CD14-positive monocyte (primary cell): ENCODE data around the gene RAN. TPM values are rescaled to one million over a fixed set of nuclear protein-coding genes. Genes with fewer than 3 reads are reported as not detected.
A peak's percentile ranks its signal among the peaks of the same experiment; 100 is the strongest.

ENCODE experiments used
- DNase-seq, 3 donors: peaks; one replicate each; pipeline ENCODE4 v3.0.0-alpha.2; 2011 to 2022
- H2AFZ ChIP-seq: 2 replicates; pipeline ENCODE4 v1.6.0; 2012; ENCODE audit warnings: mild to moderate bottlenecking, low read depth, low read length, inconsistent platforms; ENCODE audit not compliant: insufficient read depth, poor library complexity, severe bottlenecking
- H3K27ac ChIP-seq, 2 donors: 1 replicate in 1 of 2; 2 replicates in 1 of 2; pipeline ENCODE4 v1.5.1; 2012 to 2013; ENCODE audit warnings: low read length in 2 of 2, control low read depth in 1 of 2, inconsistent platforms in 1 of 2, low read depth in 1 of 2, mild to moderate bottlenecking in 1 of 2
- H3K27me3 ChIP-seq, 2 donors: one replicate each; pipeline versions ENCODE4 v1.6.0 to v1.6.1; 2011 to 2013; ENCODE audit warnings: low read length in 2 of 2; ENCODE audit not compliant: control insufficient read depth in 2 of 2, insufficient read depth in 2 of 2
- H3K36me3 ChIP-seq, 2 donors: replicated peaks in 1 of 2; 1 replicate in 1 of 2; 2 replicates in 1 of 2; pipeline versions ENCODE4 v1.5.1 to v1.6.1; 2012 to 2013; ENCODE audit warnings: low read length in 2 of 2, control low read depth in 1 of 2, inconsistent platforms in 1 of 2, mild to moderate bottlenecking in 1 of 2; ENCODE audit not compliant: insufficient read depth in 2 of 2, control insufficient read depth in 1 of 2
- H3K4me1 ChIP-seq, 2 donors: 1 replicate in 1 of 2; 2 replicates in 1 of 2; pipeline versions ENCODE4 v1.5.1 to v1.6.1; 2012 to 2013; ENCODE audit warnings: low read length in 2 of 2, control low read depth in 1 of 2, inconsistent platforms in 1 of 2, mild to moderate bottlenecking in 1 of 2, moderate library complexity in 1 of 2; ENCODE audit not compliant: insufficient read depth in 2 of 2, control insufficient read depth in 1 of 2
- H3K4me2 ChIP-seq: replicated peaks from 2 replicates; pipeline ENCODE3; 2012; ENCODE audit warnings: low read length, moderate library complexity, mild to moderate bottlenecking; ENCODE audit not compliant: poor library complexity, severe bottlenecking; ENCODE audit errors: extremely low read depth
- H3K4me3 ChIP-seq, 3 experiments: fragments of 200-600 bp in 1 of 3; sonication (generic) in 1 of 3; replicated peaks in 1 of 3; 1 replicate in 2 of 3; 2 replicates in 1 of 3; pipeline ENCODE4 v1.5.1; 2011 to 2013; ENCODE audit warnings: low read length in 3 of 3, mild to moderate bottlenecking in 3 of 3, control low read depth in 2 of 3, low read depth in 2 of 3, inconsistent platforms in 1 of 3, moderate library complexity in 1 of 3
- H3K79me2 ChIP-seq: 2 replicates; pipeline ENCODE4 v1.6.0; 2012; ENCODE audit warnings: mild to moderate bottlenecking, control low read depth, inconsistent platforms, low read length, moderate library complexity; ENCODE audit not compliant: insufficient read depth
- H3K9ac ChIP-seq: 2 replicates; pipeline ENCODE4 v1.6.0; 2017; ENCODE audit warnings: low read length, mild to moderate bottlenecking; ENCODE audit not compliant: insufficient read depth, poor library complexity, severe bottlenecking
- H3K9me3 ChIP-seq, 2 donors: replicated peaks in 1 of 2; 1 replicate in 1 of 2; 2 replicates in 1 of 2; pipeline versions ENCODE4 v1.5.1 to v1.6.1; 2012 to 2013; ENCODE audit warnings: low read length in 2 of 2, control low read depth in 1 of 2; ENCODE audit not compliant: control insufficient read depth in 1 of 2, insufficient read depth in 1 of 2
- H4K20me1 ChIP-seq: 2 replicates; pipeline ENCODE4 v1.6.0; 2012; ENCODE audit warnings: mild to moderate bottlenecking, low read length, control low read depth, moderate library complexity; ENCODE audit not compliant: insufficient read depth
- H3K27ac Mint-ChIP-seq, 7 donors: one replicate each; pipeline ENCODE4 v1.8.0; 2020; ENCODE audit warnings: mild to moderate bottlenecking in 7 of 7, mixed read lengths in 7 of 7, moderate library complexity in 6 of 7, inconsistent platforms in 2 of 7
- H3K27me3 Mint-ChIP-seq, 3 donors: one replicate each; pipeline ENCODE4 v1.8.0; 2021 to 2022; ENCODE audit warnings: low read depth in 3 of 3, mild to moderate bottlenecking in 3 of 3, mixed read lengths in 3 of 3, moderate library complexity in 3 of 3, inconsistent platforms in 1 of 3
- H3K36me3 Mint-ChIP-seq, 2 donors: one replicate each; pipeline ENCODE4 v1.8.0; 2020; ENCODE audit warnings: mixed read lengths in 2 of 2, inconsistent platforms in 1 of 2, mild to moderate bottlenecking in 1 of 2
- H3K4me1 Mint-ChIP-seq: one replicate; pipeline ENCODE4 v1.8.0; 2020; ENCODE audit warnings: mild to moderate bottlenecking, mixed read lengths
- H3K4me3 Mint-ChIP-seq, 2 donors: one replicate each; pipeline ENCODE4 v1.8.0; 2020; ENCODE audit warnings: mild to moderate bottlenecking in 2 of 2, mixed read lengths in 2 of 2, moderate library complexity in 1 of 2
- H3K9me3 Mint-ChIP-seq, 7 donors: one replicate each; pipeline ENCODE4 v1.8.0; 2020 to 2022; ENCODE audit warnings: mixed read lengths in 7 of 7, mild to moderate bottlenecking in 6 of 7, moderate library complexity in 6 of 7, inconsistent platforms in 2 of 7
- WGBS: methylation state at CpG from one replicate; pipeline ENCODE4 v1.1.5; 2013; ENCODE audit warnings: missing lambda C conversion rate; ENCODE audit not compliant: insufficient coverage; 5-methylcytosine and 5-hydroxymethylcytosine counted together
- intact Hi-C, 2 donors: fragments of 100-400 bp; cut with micrococcal nuclease; formaldehyde crosslinking; loops; one replicate each; pipeline versions ENCODE4 v1.15.0 to v1.15.1; 2023
- polyA plus RNA-seq, 3 donors: library from polyadenylated mRNA; depleted of rRNA in 1 of 3; unstranded in 2 of 3; stranded (reverse) in 1 of 3; fragments of 300-500 nt in 2 of 3; fragments of >200 nt in 1 of 3; fragmentation: Illumina TruSeq in 2 of 3; gene quantifications; 1 replicate in 2 of 3; 2 replicates in 1 of 3; pipeline ENCODE4 v1.2.3, GENCODE V29; 2012 to 2021
- TF ChIP-seq, protein P1 (sequence below): fragments of 200-600 bp; IDR thresholded peaks from one replicate; pipeline ENCODE4 v1.8.0; 2022; ENCODE audit warnings: antibody characterized with exemption, mild to moderate bottlenecking

RAN gene
- polyA plus RNA-seq, 3 donors, result 197 to 443 (median 366) TPM

GRCh38 chr12:130879212-130879686, 7.4 kb downstream of the RAN start:
- peak overlapping the region in 3 of 7 donors; percentile 15 to 38 (median 32) for H3K27ac Mint-ChIP-seq
- H3K4me3 Mint-ChIP-seq, result peak overlapping the region in 1 of 2 donors; percentile 65
- Histone ChIP-seq H3K27me3 (no peaks in the 10 kb centered on the region), H3K36me3 (peaks cover 29 to 35% of the 10 kb centered on the region in 2 donors), H3K4me1 (peaks cover 4 to 6% of the 10 kb centered on the region in 2 donors), H3K79me2 (peaks cover 8% of the 10 kb centered on the region), H3K4me2 (no peak overlapping the region), H3K27ac (no peak overlapping the region), H2AFZ (no peak overlapping the region), H3K9me3 (no peaks in the 10 kb centered on the region), H4K20me1 (peaks cover 17% of the 10 kb centered on the region), H3K9ac (no peak overlapping the region), H3K4me3 (no peak overlapping the region)
- peaks cover 0 to 2% (median 0%) of the 10 kb centered on the region in 7 donors for H3K9me3 Mint-ChIP-seq
- peaks cover 33 to 34% of the 10 kb centered on the region in 2 donors for H3K36me3 Mint-ChIP-seq
- TF ChIP-seq, protein P1, sequence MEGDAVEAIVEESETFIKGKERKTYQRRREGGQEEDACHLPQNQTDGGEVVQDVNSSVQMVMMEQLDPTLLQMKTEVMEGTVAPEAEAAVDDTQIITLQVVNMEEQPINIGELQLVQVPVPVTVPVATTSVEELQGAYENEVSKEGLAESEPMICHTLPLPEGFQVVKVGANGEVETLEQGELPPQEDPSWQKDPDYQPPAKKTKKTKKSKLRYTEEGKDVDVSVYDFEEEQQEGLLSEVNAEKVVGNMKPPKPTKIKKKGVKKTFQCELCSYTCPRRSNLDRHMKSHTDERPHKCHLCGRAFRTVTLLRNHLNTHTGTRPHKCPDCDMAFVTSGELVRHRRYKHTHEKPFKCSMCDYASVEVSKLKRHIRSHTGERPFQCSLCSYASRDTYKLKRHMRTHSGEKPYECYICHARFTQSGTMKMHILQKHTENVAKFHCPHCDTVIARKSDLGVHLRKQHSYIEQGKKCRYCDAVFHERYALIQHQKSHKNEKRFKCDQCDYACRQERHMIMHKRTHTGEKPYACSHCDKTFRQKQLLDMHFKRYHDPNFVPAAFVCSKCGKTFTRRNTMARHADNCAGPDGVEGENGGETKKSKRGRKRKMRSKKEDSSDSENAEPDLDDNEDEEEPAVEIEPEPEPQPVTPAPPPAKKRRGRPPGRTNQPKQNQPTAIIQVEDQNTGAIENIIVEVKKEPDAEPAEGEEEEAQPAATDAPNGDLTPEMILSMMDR, result no peak
- H3K4me1 Mint-ChIP-seq, result peaks cover 23% of the 10 kb centered on the region
- no peak for DNase-seq
- intact Hi-C loops, result loop anchor here in 1 of 2 donors (10.0 kb wide), 1 partner anchor 1616 kb away; the partner anchor contains the start of gene FBRSL1
- WGBS, result 88% methylated on average over 11 of the region's 13 CpGs
- H3K27me3 Mint-ChIP-seq, result peaks cover 4 to 9% (median 6%) of the 10 kb centered on the region in 3 donors

DNA sequence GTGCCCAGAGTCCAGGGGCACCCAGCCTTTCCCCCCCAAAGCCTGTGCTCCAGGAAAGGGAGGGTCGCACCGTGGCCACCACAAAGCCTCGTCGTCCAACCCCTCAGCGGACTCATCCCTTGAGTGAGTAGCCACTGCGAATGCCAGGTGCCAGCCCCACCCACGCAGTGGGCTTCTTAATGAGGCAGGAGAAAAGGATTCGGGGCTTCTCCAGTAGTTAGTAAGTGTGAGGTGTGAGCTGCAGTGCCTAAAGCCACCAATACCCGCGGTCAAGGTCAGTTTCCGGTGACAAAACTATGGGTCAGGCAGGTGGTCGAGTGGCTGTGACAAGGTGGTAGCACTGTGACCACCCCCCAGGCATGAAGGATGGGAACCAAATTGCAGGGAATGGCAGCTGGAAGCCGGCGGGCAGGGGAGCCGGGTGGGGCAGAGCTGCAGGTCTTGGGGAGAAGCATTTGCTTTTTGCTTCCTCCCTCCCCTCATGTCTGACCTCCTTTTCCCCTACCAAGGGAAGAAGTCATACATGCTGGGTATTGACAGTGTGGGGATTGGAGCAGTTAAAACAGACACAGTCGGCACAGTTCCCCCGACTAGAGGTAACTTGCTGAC, 8.0 kb downstream of the RAN start:
- Histone ChIP-seq H3K9me3 (no peaks in the 10 kb centered on the region), H2AFZ (peak overlapping the region; percentile 35), H3K4me1 (peaks cover 4 to 6% of the 10 kb centered on the region in 2 donors), H3K27ac (no peak overlapping the region), H4K20me1 (peaks cover 10% of the 10 kb centered on the region), H3K79me2 (peaks cover 1% of the 10 kb centered on the region), H3K27me3 (no peaks in the 10 kb centered on the region), H3K4me3 (peak overlapping the region; percentile 6 to 66 (median 60)), H3K9ac (peak overlapping the region; percentile 50), H3K36me3 (peaks cover 22 to 28% of the 10 kb centered on the region in 2 donors), H3K4me2 (peak overlapping the region; percentile 63)
- WGBS, result 87% methylated on average over 8 of the region's 17 CpGs
- DNase-seq, result no peak
- Mint-ChIP-seq H3K27ac (no peak overlapping the region), H3K4me3 (peak overlapping the region; percentile 81 to 87), H3K9me3 (peaks cover 0 to 2% (median 0%) of the 10 kb centered on the region in 7 donors), H3K4me1 (peaks cover 22% of the 10 kb centered on the region), H3K27me3 (peaks cover 4 to 12% (median 6%) of the 10 kb centered on the region in 3 donors), H3K36me3 (peaks cover 27 to 28% of the 10 kb centered on the region in 2 donors)
- intact Hi-C loops, result loop anchor here in 1 of 2 donors (10.0 kb wide), 1 partner anchor 1615 kb away; the partner anchor contains the start of gene FBRSL1
- TF ChIP-seq, protein P1, result no peak
